ENCODE results near the gene SLC12A8. TPM values are rescaled to one million over a fixed set of nuclear protein-coding genes. Genes with fewer than 3 reads are reported as not detected.

The SLC12A8 gene
- total RNA-seq, 1 donor from 2014 or later: 0.51 TPM

GRCh38 chr3:125190786-125191185 is 21.8 kb downstream of the SLC12A8 start:
- no peak for DNase-seq (ENCODE audit: low spot score)
- intact Hi-C loops (cut with DNase I): no loop called here

- intact Hi-C loops (cut with DNase I): no loop called here
- DNase-seq (ENCODE audit: low spot score): no peak
These were observed 23.0 kb downstream of the SLC12A8 start for GRCh38 chr3:125189378-125190165.

GRCh38 chr3:125188955-125189354 is 23.6 kb downstream of the SLC12A8 start:
- intact Hi-C loops (cut with DNase I): no loop called here
- DNase-seq (ENCODE audit: low spot score): no peak

- no peak for DNase-seq (ENCODE audit: low spot score)
- intact Hi-C loops (cut with DNase I): no loop called here
These were observed 25.0 kb downstream of the SLC12A8 start for GRCh38 chr3:125187599-125187910.

- DNase-seq (ENCODE audit: low spot score): no peak
- intact Hi-C loops (cut with DNase I): no loop called here
These were observed 25.5 kb downstream of the SLC12A8 start for GRCh38 chr3:125186800-125187598.

- intact Hi-C loops (cut with DNase I): no loop called here
These were observed 26.2 kb downstream of the SLC12A8 start for GRCh38 chr3:125186261-125186787.

GRCh38 chr3:125185805-125186204 is 26.7 kb downstream of the SLC12A8 start:
- no peak for DNase-seq (ENCODE audit: low spot score)
- intact Hi-C loops (cut with DNase I): no loop called here

More at GRCh38 chr3:125186261-125186787, 26.2 kb downstream of the SLC12A8 start:
- no peak for DNase-seq (ENCODE audit: low spot score)

- no peak for DNase-seq (ENCODE audit: low spot score)
- intact Hi-C loops (cut with DNase I): no loop called here
These were observed 32.7 kb downstream of the SLC12A8 start for GRCh38 chr3:125179884-125180240.

GRCh38 chr3:125179143-125179883 is 33.2 kb downstream of the SLC12A8 start:
- no peak for DNase-seq (ENCODE audit: low spot score)
- intact Hi-C loops (cut with DNase I): no loop called here

- DNase-seq (ENCODE audit: low spot score): no peak
- intact Hi-C loops (cut with DNase I): no loop called here
These were observed 34.8 kb downstream of the SLC12A8 start for GRCh38 chr3:125177746-125178145.

GRCh38 chr3:125175295-125176078 is 37.1 kb downstream of the SLC12A8 start:
- no peak for DNase-seq (ENCODE audit: low spot score)
- intact Hi-C loops (cut with DNase I): no loop called here

- no peak for DNase-seq (ENCODE audit: low spot score)
- intact Hi-C loops (cut with DNase I): no loop called here
These were observed 40.2 kb downstream of the SLC12A8 start for GRCh38 chr3:125172346-125172745.

GRCh38 chr3:125168711-125169393 is 43.7 kb downstream of the SLC12A8 start:
- DNase-seq (ENCODE audit: low spot score): no peak
- intact Hi-C loops (cut with DNase I): loop anchor here (5.0 to 10.0 kb wide), 2 partner anchors 268 to 404 kb away; no protein-coding TSS in a partner anchor

- intact Hi-C loops (cut with DNase I): loop anchor here (5.0 to 10.0 kb wide), 2 partner anchors 271 to 402 kb away; no protein-coding TSS in a partner anchor
- DNase-seq (ENCODE audit: low spot score): no peak
These were observed 45.9 kb downstream of the SLC12A8 start for GRCh38 chr3:125166599-125167136.

- no peak for DNase-seq (ENCODE audit: low spot score)
- intact Hi-C loops (cut with DNase I): loop anchor here (1.0 to 10.0 kb wide), 4 partner anchors 171 to 401 kb away; no protein-coding TSS in a partner anchor
These were observed 46.5 kb downstream of the SLC12A8 start for GRCh38 chr3:125165948-125166553.

- DNase-seq (ENCODE audit: low spot score): no peak
- intact Hi-C loops (cut with DNase I): loop anchor here (1.0 to 10.0 kb wide), 4 partner anchors 170 to 401 kb away; no protein-coding TSS in a partner anchor
These were observed 47.2 kb downstream of the SLC12A8 start for GRCh38 chr3:125165189-125165947.
